GM12878 (cell line): ENCODE data around the gene SPAG9. TPM values are rescaled to one million over a fixed set of nuclear protein-coding genes. Genes with fewer than 3 reads are reported as not detected.

ENCODE experiments used
- ATAC-seq: fragments of 200-7000 bp; cut with Tn5 transposase; 3 replicates; pipeline ENCODE4 v1.9.1; 2020; ENCODE audit warnings: mild to moderate bottlenecking, moderate library complexity
- BruUV-seq: library from RNA; stranded (reverse); fragments of 400-500 nt; replicated peaks from 2 replicates; lab custom pipeline; 2021; lab: Mats Ljungman, UMichigan
- CTCF ChIA-PET: fragments of 300-600 bp; sonication (Branson Sonifier 250); formaldehyde crosslinking; extraction: SDS; loops from one replicate; lab custom pipeline; 2021; ENCODE audit warnings: inconsistent platforms; lab: Yijun Ruan, JAX
- POLR2A ChIA-PET: fragments of 350-600 bp; formaldehyde crosslinking; extraction: SDS; loops from one replicate; lab custom pipeline; 2021; ENCODE audit warnings: inconsistent platforms; lab: Charles Lee
- RAD21 ChIA-PET: fragments of 300-600 bp; sonication (Branson Sonifier 250); formaldehyde crosslinking; loops from one replicate; lab custom pipeline; 2023; ENCODE audit warnings: antibody characterized with exemption; ENCODE audit not compliant: unreplicated experiment; lab: Charles Lee
- SMC1A ChIA-PET: fragments of 300-600 bp; sonication (Branson Sonifier 250); formaldehyde crosslinking; loops from one replicate; lab custom pipeline; 2023; ENCODE audit not compliant: unreplicated experiment, uncharacterized antibody; lab: Charles Lee
- DNase-seq: peaks from one replicate; pipeline ENCODE4 v3.0.0-alpha.2; 2011; ENCODE audit warnings: low read depth, low spot score
- FAIRE-seq: peaks from 3 replicates; lab custom pipeline; 2011; peaks lifted over from hg19 to GRCh38; lab: Jason Lieb, UNC
- H2AFZ ChIP-seq: 2 replicates; pipeline ENCODE4 v1.6.0; 2011; ENCODE audit warnings: low read depth, low read length, control low read depth; ENCODE audit not compliant: control insufficient read depth
- H3K27ac ChIP-seq: 2 replicates; pipeline ENCODE4 v1.5.1; 2011; ENCODE audit warnings: control low read depth; ENCODE audit not compliant: control insufficient read depth, insufficient read depth
- H3K27me3 ChIP-seq, 2 experiments: replicated peaks in 1 of 2; 2 replicates each; pipeline versions ENCODE4 v1.6.0 to v1.6.1; 2011; ENCODE audit warnings: low read length in 1 of 2; ENCODE audit not compliant: control insufficient read depth in 2 of 2, insufficient read depth in 2 of 2
- H3K36me3 ChIP-seq, 2 experiments: 2 replicates each; pipeline ENCODE4 v1.5.1; 2011; ENCODE audit warnings: low read length in 1 of 2; ENCODE audit not compliant: control insufficient read depth in 2 of 2, insufficient read depth in 2 of 2
- H3K4me1 ChIP-seq: 2 replicates; pipeline ENCODE4 v1.6.1; 2011; ENCODE audit warnings: mild to moderate bottlenecking, low read length, moderate library complexity, mixed read lengths; ENCODE audit not compliant: control insufficient read depth, insufficient read depth
- H3K4me2 ChIP-seq: 2 replicates; pipeline ENCODE4 v1.6.0; 2011; ENCODE audit warnings: control low read depth; ENCODE audit not compliant: control insufficient read depth, insufficient read depth
- H3K4me3 ChIP-seq: fragments of 200-600 bp; sonication (generic); 2 replicates; pipeline ENCODE4 v1.5.1; 2016
- H3K79me2 ChIP-seq: 2 replicates; pipeline ENCODE4 v1.6.0; 2011; ENCODE audit warnings: low read length; ENCODE audit not compliant: control insufficient read depth, insufficient read depth
- H3K9ac ChIP-seq: 2 replicates; pipeline ENCODE4 v1.8.0; 2011; ENCODE audit warnings: low read length, control low read depth, mixed read lengths; ENCODE audit not compliant: control insufficient read depth, insufficient read depth
- H3K9me3 ChIP-seq: replicated peaks from 3 replicates; pipeline ENCODE4 v1.5.1; 2011; ENCODE audit warnings: mild to moderate bottlenecking, low read length; ENCODE audit not compliant: control insufficient read depth, insufficient read depth
- H4K20me1 ChIP-seq: 2 replicates; pipeline ENCODE4 v1.6.0; 2011; ENCODE audit not compliant: control insufficient read depth, insufficient read depth
- CEBPB ChIP-seq, 2 experiments: fragments of 150-350 bp in 1 of 2; IDR thresholded peaks; 2 replicates each; pipeline ENCODE4 v1.6.1; 2012 to 2014; ENCODE audit warnings: low read depth in 2 of 2, low read length in 2 of 2, borderline replicate concordance in 1 of 2, inconsistent platforms in 1 of 2
- NBN ChIP-seq: fragments of 450-650 bp; IDR thresholded peaks from 2 replicates; pipeline ENCODE4 v1.6.1; 2016
- POU2F2 ChIP-seq: IDR thresholded peaks from 3 replicates; pipeline ENCODE4 v1.6.1; 2011; ENCODE audit warnings: low read depth, mild to moderate bottlenecking, low read length, borderline replicate concordance
- YY1 ChIP-seq: IDR thresholded peaks from 2 replicates; pipeline ENCODE4 v1.6.1; 2011; ENCODE audit warnings: low read depth, mild to moderate bottlenecking, low read length
- ZSCAN29 ChIP-seq: fragments of 450-650 bp; IDR thresholded peaks from 2 replicates; pipeline ENCODE4 v1.6.1; 2017; ENCODE audit warnings: mild to moderate bottlenecking, moderate library complexity
- WGBS: methylation state at CpG from one replicate; pipeline ENCODE4 v1.1.6; 2016; ENCODE audit warnings: low lambda C conversion rate; ENCODE audit not compliant: insufficient replicate concordance, insufficient coverage; ENCODE audit errors: missing lambda C conversion rate; 5-methylcytosine and 5-hydroxymethylcytosine counted together
- in situ Hi-C: fragments of 300-500 bp; cut with MboI; formaldehyde crosslinking; loops from 9 replicates; pipeline ENCODE4 v1.14.3; 2018; ENCODE audit warnings: mixed read lengths
- intact Hi-C: fragments of 100-400 bp; cut with micrococcal nuclease; formaldehyde crosslinking; loops from one replicate; pipeline ENCODE4 v1.14.2; 2022; ENCODE audit not compliant: unreplicated experiment
- polyA plus RNA-seq, 11 experiments: library from polyadenylated mRNA; depleted of rRNA in 4 of 11; unstranded in 6 of 11; stranded (reverse) in 5 of 11; fragments of >200 nt; fragmentation: Nextera tagmentation in 4 of 11; fragmentation: Illumina TruSeq in 1 of 11; extraction: Ambion mirVana in 4 of 11; extraction: Trizol in 1 of 11; gene quantifications; 1 replicate in 1 of 11; 2 replicates in 10 of 11; pipeline versions ENCODE4 v1.2.1 to v1.2.3, GENCODE V29; 2011 to 2016; ENCODE audit warnings: inconsistent platforms in 2 of 11, missing spikeins in 2 of 11, low read depth in 1 of 11
- total RNA-seq, 4 experiments: library from RNA; depleted of rRNA in 3 of 4; stranded (reverse); fragments of >200 nt in 3 of 4; fragmentation: Illumina TruSeq in 1 of 4; extraction: Trizol in 1 of 4; gene quantifications; 2 replicates each; pipeline versions ENCODE4 v1.2.1 to v1.2.3, GENCODE V29; 2013 to 2021
- TF ChIP-seq, protein P1 (sequence below): fragments of 450-650 bp; formaldehyde crosslinking; IDR thresholded peaks from 2 replicates; pipeline ENCODE4 v1.4.0; 2020; ENCODE audit warnings: mild to moderate bottlenecking, moderate library complexity
- TF ChIP-seq, protein P2 (sequence below): IDR thresholded peaks from 2 replicates; pipeline ENCODE4 v1.6.1; 2012; ENCODE audit warnings: low read depth, low read length, improper control_type of control experiment

Gene SPAG9
- total and polyA plus RNA-seq, 10 of the 15 experiments (the other 5 are each of a cell fraction or from before 2014, with no cell fraction given): 6.6 to 42.0 (median 24.9) TPM

DNA sequence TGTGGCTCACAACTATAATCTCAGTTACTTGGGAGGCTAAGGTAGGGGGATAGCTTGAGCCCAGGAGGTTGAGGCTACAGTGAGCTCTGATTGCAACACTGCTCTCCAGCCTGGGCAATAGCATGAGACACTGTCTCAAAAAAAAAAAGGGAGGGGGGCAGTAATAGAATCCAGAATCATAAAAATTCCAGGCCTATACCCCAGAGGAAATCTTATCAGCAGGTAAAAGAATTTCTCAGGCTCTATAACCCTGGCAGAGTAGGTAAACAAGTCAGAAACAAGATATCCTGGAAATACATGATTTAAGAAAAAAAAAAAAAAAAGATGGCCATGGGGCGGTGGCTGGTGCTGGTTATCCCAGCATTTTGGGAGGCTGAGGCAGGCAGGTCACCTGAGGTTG lies 12.9 kb downstream of the SPAG9 start (continued):
- TF ChIP-seq, protein P1, sequence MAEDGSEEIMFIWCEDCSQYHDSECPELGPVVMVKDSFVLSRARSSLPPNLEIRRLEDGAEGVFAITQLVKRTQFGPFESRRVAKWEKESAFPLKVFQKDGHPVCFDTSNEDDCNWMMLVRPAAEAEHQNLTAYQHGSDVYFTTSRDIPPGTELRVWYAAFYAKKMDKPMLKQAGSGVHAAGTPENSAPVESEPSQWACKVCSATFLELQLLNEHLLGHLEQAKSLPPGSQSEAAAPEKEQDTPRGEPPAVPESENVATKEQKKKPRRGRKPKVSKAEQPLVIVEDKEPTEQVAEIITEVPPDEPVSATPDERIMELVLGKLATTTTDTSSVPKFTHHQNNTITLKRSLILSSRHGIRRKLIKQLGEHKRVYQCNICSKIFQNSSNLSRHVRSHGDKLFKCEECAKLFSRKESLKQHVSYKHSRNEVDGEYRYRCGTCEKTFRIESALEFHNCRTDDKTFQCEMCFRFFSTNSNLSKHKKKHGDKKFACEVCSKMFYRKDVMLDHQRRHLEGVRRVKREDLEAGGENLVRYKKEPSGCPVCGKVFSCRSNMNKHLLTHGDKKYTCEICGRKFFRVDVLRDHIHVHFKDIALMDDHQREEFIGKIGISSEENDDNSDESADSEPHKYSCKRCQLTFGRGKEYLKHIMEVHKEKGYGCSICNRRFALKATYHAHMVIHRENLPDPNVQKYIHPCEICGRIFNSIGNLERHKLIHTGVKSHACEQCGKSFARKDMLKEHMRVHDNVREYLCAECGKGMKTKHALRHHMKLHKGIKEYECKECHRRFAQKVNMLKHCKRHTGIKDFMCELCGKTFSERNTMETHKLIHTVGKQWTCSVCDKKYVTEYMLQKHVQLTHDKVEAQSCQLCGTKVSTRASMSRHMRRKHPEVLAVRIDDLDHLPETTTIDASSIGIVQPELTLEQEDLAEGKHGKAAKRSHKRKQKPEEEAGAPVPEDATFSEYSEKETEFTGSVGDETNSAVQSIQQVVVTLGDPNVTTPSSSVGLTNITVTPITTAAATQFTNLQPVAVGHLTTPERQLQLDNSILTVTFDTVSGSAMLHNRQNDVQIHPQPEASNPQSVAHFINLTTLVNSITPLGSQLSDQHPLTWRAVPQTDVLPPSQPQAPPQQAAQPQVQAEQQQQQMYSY (CRISPR knock-in tag): no peak
- TF ChIP-seq NBN (no peak), POU2F2 (no peak)

DNA sequence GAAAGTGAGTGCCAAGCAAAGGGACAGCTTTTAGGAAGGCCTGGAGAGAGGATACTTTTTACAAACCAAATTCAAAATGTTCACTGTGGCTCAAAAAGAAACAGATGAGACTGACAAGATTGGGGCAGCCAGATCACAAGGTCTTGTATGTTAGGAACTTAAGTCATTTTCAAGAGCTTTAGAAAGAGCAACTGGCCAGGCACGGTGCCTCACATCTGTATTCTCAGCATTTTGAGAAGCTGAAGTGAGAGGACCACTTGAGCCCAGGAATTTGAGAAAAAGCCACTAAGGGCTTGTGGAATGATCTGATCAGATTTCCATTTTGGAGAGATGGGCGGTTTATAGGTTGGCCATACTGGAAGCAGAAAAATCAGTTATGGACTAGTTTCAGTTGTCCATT lies 17.2 kb downstream of the SPAG9 start:
- H4K20me1 ChIP-seq: no peaks in the 10 kb centered on the region
- SMC1A ChIA-PET: interaction anchor here (0.6 to 0.8 kb wide), 3 partner anchors 9 to 104 kb away, joined by 3 to 4 read pairs (median 3); no protein-coding TSS in a partner anchor
- in situ Hi-C loops (loop anchor here (10.0 kb wide), 1 partner anchor 61 kb away; the partner anchor contains the start of gene NME2), intact Hi-C loops (no loop called here)
- ATAC-seq (no peak), DNase-seq (no peak), FAIRE-seq (peak; percentile 70)
- RAD21 ChIA-PET: no interaction called here
- no peaks in the 10 kb centered on the region for H3K4me1 ChIP-seq
- 96% methylated on average over 2 of the region's 2 CpGs for WGBS
- H3K79me2 ChIP-seq: peaks cover 10% of the 10 kb centered on the region
- H3K27me3 ChIP-seq: no peaks in the 10 kb centered on the region
- H3K9me3 ChIP-seq: no peaks in the 10 kb centered on the region
- CTCF ChIA-PET: no interaction called here
- H3K27ac ChIP-seq: no peak overlapping the region
- TF ChIP-seq, protein P2, sequence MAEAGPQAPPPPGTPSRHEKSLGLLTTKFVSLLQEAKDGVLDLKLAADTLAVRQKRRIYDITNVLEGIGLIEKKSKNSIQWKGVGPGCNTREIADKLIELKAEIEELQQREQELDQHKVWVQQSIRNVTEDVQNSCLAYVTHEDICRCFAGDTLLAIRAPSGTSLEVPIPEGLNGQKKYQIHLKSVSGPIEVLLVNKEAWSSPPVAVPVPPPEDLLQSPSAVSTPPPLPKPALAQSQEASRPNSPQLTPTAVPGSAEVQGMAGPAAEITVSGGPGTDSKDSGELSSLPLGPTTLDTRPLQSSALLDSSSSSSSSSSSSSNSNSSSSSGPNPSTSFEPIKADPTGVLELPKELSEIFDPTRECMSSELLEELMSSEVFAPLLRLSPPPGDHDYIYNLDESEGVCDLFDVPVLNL: no peak
- TF ChIP-seq ZSCAN29 (no peak), CEBPB (IDR thresholded peaks at IDR 0.05; ENCODE audit: borderline replicate concordance in 1 of 2, low read depth in 2 of 2, low read length in 2 of 2) (no peak), YY1 (no peak)
- no peak overlapping the region for H3K4me3 ChIP-seq
- H2AFZ ChIP-seq: no peak overlapping the region
- BruUV-seq: no TSS peak
- H3K36me3 ChIP-seq: no peaks in the 10 kb centered on the region; a peak in 2 of 4 replicates
- no peak overlapping the region for H3K4me2 ChIP-seq
- POLR2A ChIA-PET: no interaction called here
- H3K9ac ChIP-seq: no peak overlapping the region
